Hepatocyte (in vitro differentiated cells): ENCODE measurements around the gene PHOX2B. TPM values are rescaled to one million over a fixed set of nuclear protein-coding genes. Genes with fewer than 3 reads are reported as not detected.

Source experiments
- DNase-seq: peaks from one replicate; pipeline ENCODE4 v3.0.0-alpha.2; 2016; ENCODE audit warnings: low spot score
- H2AFZ ChIP-seq: fragments of 200-600 bp; sonication (generic); 2 replicates; pipeline ENCODE4 v1.6.0; 2016; ENCODE audit warnings: antibody characterized with exemption, mild to moderate bottlenecking
- H3K27ac ChIP-seq: fragments of 200-600 bp; sonication (generic); 2 replicates; pipeline ENCODE4 v1.5.1; 2016; ENCODE audit warnings: mild to moderate bottlenecking
- H3K27me3 ChIP-seq: fragments of 200-600 bp; sonication (generic); 2 replicates; pipeline ENCODE4 v1.6.1; 2016
- H3K36me3 ChIP-seq: fragments of 200-600 bp; sonication (generic); replicated peaks from 2 replicates; pipeline ENCODE4 v1.5.1; 2016; ENCODE audit warnings: low read depth; ENCODE audit not compliant: insufficient read depth
- H3K4me1 ChIP-seq: fragments of 200-600 bp; sonication (generic); 2 replicates; pipeline ENCODE4 v1.5.1; 2016; ENCODE audit warnings: mild to moderate bottlenecking, moderate library complexity; ENCODE audit not compliant: insufficient read depth
- H3K4me2 ChIP-seq: fragments of 200-600 bp; sonication (generic); 2 replicates; pipeline ENCODE4 v1.6.0; 2016
- H3K4me3 ChIP-seq: fragments of 200-600 bp; sonication (generic); 2 replicates; pipeline ENCODE4 v1.5.1; 2016; ENCODE audit warnings: mild to moderate bottlenecking
- H3K79me2 ChIP-seq: fragments of 200-600 bp; sonication (generic); 2 replicates; pipeline ENCODE4 v1.6.0; 2017; ENCODE audit warnings: mild to moderate bottlenecking
- H3K9me2 ChIP-seq: fragments of 200-600 bp; sonication (generic); replicated peaks from 2 replicates; pipeline ENCODE4 v1.6.0; 2017; ENCODE audit warnings: mild to moderate bottlenecking; ENCODE audit not compliant: insufficient read depth
- H3K9me3 ChIP-seq: fragments of 200-600 bp; sonication (generic); 2 replicates; pipeline ENCODE4 v1.5.1; 2016; ENCODE audit warnings: low read depth, mild to moderate bottlenecking
- H4K20me1 ChIP-seq: fragments of 200-600 bp; sonication (generic); 2 replicates; pipeline ENCODE4 v1.6.0; 2016; ENCODE audit warnings: mild to moderate bottlenecking; ENCODE audit not compliant: insufficient read depth, poor library complexity, severe bottlenecking
- CTCF ChIP-seq: fragments of 200-600 bp; sonication (generic); IDR thresholded peaks from 2 replicates; pipeline ENCODE4 v1.5.1; 2016; ENCODE audit warnings: antibody characterized with exemption, mild to moderate bottlenecking; ENCODE audit not compliant: poor library complexity
- EZH2 ChIP-seq: fragments of 200-600 bp; sonication (generic); IDR thresholded peaks from 2 replicates; pipeline ENCODE4 v1.6.1; 2016; ENCODE audit warnings: antibody characterized with exemption, mild to moderate bottlenecking, borderline replicate concordance
- EZH2phosphoT487 ChIP-seq: fragments of 200-600 bp; sonication (generic); IDR thresholded peaks from one replicate; pipeline ENCODE4 v1.6.1; 2018; ENCODE audit warnings: antibody characterized with exemption, mild to moderate bottlenecking, low read depth, moderate library complexity; ENCODE audit not compliant: unreplicated experiment, severe bottlenecking
- WGBS: methylation state at CpG from one replicate; pipeline ENCODE4 v1.1.6; 2016; ENCODE audit warnings: low lambda C conversion rate; ENCODE audit errors: missing lambda C conversion rate; 5-methylcytosine and 5-hydroxymethylcytosine counted together
- polyA plus RNA-seq: library from polyadenylated mRNA; unstranded; fragments of >200 nt; fragmentation: Nextera tagmentation; extraction: Ambion mirVana; gene quantifications from 2 replicates; pipeline ENCODE4 v1.2.1, GENCODE V29; 2016
- total RNA-seq: library from RNA; depleted of rRNA; stranded (reverse); fragments of >200 nt; gene quantifications from 2 replicates; pipeline ENCODE4 v1.2.3, GENCODE V29; 2014

Gene PHOX2B
- not detected in 2 replicates for total RNA-seq
- polyA plus RNA-seq, result not detected in 2 replicates

GRCh38 chr4:41748571-41749475, at the start of gene PHOX2B:
Gene PHOX2B (minus strand): TSS chr4:41748725. CDS start chr4:41748610, 115 bp downstream.
- TF ChIP-seq EZH2 (no peak), CTCF (no peak), EZH2phosphoT487 (no peak)
- H3K27me3 ChIP-seq, result peaks cover 98% of the 10 kb centered on the region
- no peaks in the 10 kb centered on the region for H3K9me3 ChIP-seq
- H3K79me2 ChIP-seq, result no peaks in the 10 kb centered on the region
- no peak within 1 kb of the TSS for H3K4me3 ChIP-seq
- no peaks in the 10 kb centered on the region for H3K4me1 ChIP-seq
- peak within 1 kb of the TSS; percentile 34 for H3K4me2 ChIP-seq
- H4K20me1 ChIP-seq, result no peaks in the 10 kb centered on the region
- no peaks in the 10 kb centered on the region for H3K9me2 ChIP-seq
- H3K36me3 ChIP-seq, result no peaks in the 10 kb centered on the region
- WGBS, result 6% methylated on average over 15 of the region's 15 CpGs
- no peak within 1 kb of the TSS for H2AFZ ChIP-seq
- no peak for DNase-seq
- H3K27ac ChIP-seq, result no peak within 1 kb of the TSS

GRCh38 chr4:41797260-41797659, 48.7 kb upstream of the PHOX2B start:
- no peak overlapping the region for H3K4me2 ChIP-seq
- TF ChIP-seq EZH2, result no peak
- no peak for TF ChIP-seq CTCF
- TF ChIP-seq EZH2phosphoT487, result no peak
- no peaks in the 10 kb centered on the region for H3K36me3 ChIP-seq
- H3K79me2 ChIP-seq, result no peaks in the 10 kb centered on the region
- no peak for DNase-seq
- no peaks in the 10 kb centered on the region for H4K20me1 ChIP-seq
- peaks cover 52% of the 10 kb centered on the region for H3K27me3 ChIP-seq
- H3K9me3 ChIP-seq, result no peaks in the 10 kb centered on the region
- WGBS, result 74% methylated on average over 2 of the region's 2 CpGs
- H3K4me1 ChIP-seq, result no peaks in the 10 kb centered on the region
- H3K4me3 ChIP-seq, result no peak overlapping the region
- no peak overlapping the region for H3K27ac ChIP-seq
- H2AFZ ChIP-seq, result no peak overlapping the region
- no peaks in the 10 kb centered on the region for H3K9me2 ChIP-seq

GRCh38 chr4:41796545-41797210, 48.2 kb upstream of the PHOX2B start:
- no peak for DNase-seq
- H3K4me3 ChIP-seq, result no peak overlapping the region
- H3K36me3 ChIP-seq, result no peaks in the 10 kb centered on the region
- no peaks in the 10 kb centered on the region for H3K9me2 ChIP-seq
- H4K20me1 ChIP-seq, result no peaks in the 10 kb centered on the region
- H3K27me3 ChIP-seq, result peaks cover 52% of the 10 kb centered on the region
- H3K27ac ChIP-seq, result no peak overlapping the region
- H3K4me2 ChIP-seq, result no peak overlapping the region
- H3K9me3 ChIP-seq, result no peaks in the 10 kb centered on the region
- 18% methylated on average over 8 of the region's 8 CpGs for WGBS
- TF ChIP-seq CTCF, result no peak
- no peaks in the 10 kb centered on the region for H3K4me1 ChIP-seq
- H2AFZ ChIP-seq, result no peak overlapping the region
- no peaks in the 10 kb centered on the region for H3K79me2 ChIP-seq
